Stimulated activated CD8-positive, alpha-beta memory T cell treated with anti-CD3 and anti-CD28 coated beads, Interleukin-12 subunit alpha, Interleukin-12 subunit beta, amount 100 ng/mL, for 24 hours (primary cell): ENCODE results near the gene PTPN4.
"Not testable (repeated sequence)": the region's sequence is repeated elsewhere in the genome, so short reads cannot be mapped to it uniquely, and the experiment has no call there.

Experiments used
- DNase-seq: peaks from one replicate; pipeline ENCODE4 v3.0.0-alpha.2; 2020; ENCODE audit errors: extremely low read depth

PTPN4 gene

GRCh38 chr2:119943058-119943457 lies 183.3 kb downstream of the PTPN4 start:
- DNase-seq, result no peak

- DNase-seq, result no peak
These were observed 187.8 kb downstream of the PTPN4 start for GRCh38 chr2:119947535-119947934.

DNA sequence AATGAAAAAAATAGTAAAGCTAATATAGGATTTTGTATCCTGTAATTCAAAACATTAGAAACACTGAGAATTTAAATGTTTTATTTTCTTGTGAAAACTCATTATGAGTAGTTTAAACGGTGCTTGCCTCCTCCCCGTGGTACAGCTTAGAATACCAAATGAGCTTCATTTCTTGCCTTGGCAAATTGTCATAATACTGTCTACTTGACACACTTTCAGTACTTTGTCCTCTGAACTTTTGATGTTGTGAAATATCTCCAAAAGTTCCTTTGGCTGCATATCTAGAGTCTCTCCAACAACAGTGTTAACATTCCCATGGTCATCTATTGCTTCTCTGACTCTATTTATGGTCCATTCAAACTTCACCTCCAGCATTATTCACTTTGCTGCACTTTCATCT lies 191.2 kb downstream of the PTPN4 start:
- DNase-seq, result no peak

GRCh38 chr2:119958670-119959268 lies 199.0 kb downstream of the PTPN4 start:
- DNase-seq, result no peak

DNA sequence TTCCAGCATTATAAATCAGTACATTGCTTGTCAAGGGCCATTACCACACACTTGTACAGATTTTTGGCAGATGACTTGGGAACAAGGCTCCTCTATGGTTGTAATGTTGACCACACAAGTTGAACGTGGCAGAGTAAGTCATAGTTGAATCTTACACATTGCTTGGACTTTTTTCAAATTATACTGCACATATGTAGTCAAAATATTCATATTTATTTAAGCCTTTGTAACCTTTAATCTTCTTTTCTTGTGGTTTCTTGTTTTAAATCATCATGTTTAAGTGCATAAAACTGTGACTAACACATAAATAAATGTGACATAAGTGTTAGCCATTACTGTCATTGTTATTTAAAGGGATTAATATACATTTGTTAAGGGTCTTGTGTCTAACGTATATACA lies 201.1 kb downstream of the PTPN4 start:
- DNase-seq, result no peak

DNA sequence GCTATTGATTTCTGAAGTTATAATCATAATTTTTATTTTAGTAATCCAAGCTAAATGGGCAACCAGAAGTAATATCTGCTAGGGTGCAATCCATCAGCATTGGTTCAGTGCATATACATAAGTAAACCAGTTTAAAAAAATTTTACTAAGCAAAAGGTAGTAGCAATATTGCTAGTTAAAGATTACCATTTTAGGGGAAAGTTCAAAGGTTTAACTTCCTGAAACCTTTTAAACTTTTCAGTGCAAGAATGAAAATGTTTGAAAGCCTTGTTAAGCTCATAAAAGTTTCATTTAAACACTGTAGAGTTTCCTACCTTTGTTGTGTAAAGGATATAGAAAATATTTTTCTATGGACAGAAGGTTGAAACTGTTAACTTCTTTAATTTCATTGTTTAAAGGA lies 222.2 kb downstream of the PTPN4 start:
- DNase-seq, result no peak

DNA sequence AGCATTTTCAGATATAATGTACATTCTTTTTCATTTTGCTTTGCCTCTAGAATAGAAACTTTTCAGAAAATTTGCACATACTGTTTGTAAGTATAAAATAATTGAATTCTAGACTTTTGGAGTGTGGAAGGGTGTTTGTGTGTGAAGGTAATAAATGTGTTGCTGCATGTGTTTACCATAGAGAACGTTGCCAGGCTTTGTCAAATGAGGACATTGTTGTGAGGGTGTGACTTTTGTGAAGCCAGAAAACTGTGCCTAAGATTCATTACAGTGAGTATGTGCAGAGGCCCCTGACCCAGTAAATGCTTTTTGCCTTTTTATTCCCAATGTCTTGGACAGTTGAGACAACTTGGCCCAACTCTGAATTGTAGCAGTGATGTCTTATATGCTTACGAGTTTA lies 222.8 kb downstream of the PTPN4 start:
- DNase-seq, result no peak

DNA sequence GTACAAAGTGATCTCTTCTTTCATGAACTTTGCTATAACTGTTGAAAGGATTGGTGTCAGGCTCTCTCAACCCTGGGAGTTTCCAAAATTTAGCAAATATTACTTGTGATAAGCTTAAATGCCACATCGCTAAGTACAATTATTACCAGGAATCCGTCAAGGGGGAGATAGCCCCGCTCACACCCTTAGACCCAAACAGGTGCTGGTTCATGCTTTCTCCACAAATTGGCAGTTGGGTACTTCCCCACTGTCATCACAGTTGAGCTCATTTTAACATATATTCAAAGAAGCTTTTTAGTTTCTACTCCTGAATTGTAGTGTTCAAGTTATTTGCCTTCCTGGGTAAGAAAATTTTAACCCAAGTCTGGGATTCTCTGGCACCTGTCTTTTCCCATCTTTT lies 223.4 kb downstream of the PTPN4 start:
- no peak for DNase-seq

GRCh38 chr2:119996148-119996547 lies 236.4 kb downstream of the PTPN4 start:
- DNase-seq, result no peak

GRCh38 chr2:119996896-119997891 lies 237.5 kb downstream of the PTPN4 start:
- DNase-seq, result not testable (repeated sequence)

DNA sequence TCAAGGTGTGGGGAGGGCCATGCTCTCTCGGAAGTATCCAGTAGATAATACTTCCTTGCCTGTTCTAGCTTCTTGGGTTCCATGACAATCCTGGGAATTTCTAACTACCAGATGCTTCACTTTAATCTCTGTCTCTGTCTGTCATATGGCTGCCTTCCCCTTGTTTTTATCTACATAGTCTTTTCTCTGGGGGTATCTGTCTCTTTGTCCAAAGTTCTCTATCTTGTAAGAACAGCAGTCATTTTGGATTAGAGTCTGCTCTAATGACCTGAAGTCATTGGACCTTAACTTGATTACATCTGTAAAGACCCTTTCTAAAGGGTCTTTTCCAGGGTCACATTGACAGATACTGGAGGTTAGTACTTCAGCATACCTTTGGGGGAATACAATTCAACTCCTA lies 241.7 kb downstream of the PTPN4 start:
- no peak for DNase-seq

- no peak for DNase-seq
These were observed 244.5 kb downstream of the PTPN4 start for GRCh38 chr2:120004254-120004653.

- DNase-seq, result no peak
These were observed 246.3 kb downstream of the PTPN4 start for GRCh38 chr2:120005834-120006521.

GRCh38 chr2:120007851-120008250 lies 248.1 kb downstream of the PTPN4 start:
- no peak for DNase-seq

DNA sequence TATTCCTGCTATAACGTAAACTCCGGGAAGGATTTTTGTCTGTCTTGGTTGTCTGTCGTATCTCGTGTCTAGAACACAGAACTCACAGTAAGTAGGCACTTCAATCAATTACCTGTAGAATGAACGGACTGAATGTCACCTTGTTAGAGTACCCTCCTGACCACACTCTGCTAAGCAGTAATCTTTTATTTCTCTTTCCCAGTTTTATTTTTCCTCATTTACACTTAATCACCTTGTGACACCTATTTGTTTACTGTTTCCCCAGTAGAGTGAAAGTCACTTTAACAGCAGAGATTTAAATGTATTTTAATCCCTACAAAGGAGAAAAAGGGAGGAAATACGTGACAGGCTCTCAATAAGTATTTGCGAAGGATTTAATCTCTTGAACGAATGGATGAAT lies 252.6 kb downstream of the PTPN4 start:
- no peak for DNase-seq

GRCh38 chr2:120012771-120013596 lies 253.3 kb downstream of the PTPN4 start, which contains the start of gene EPB41L5:
TSS of gene EPB41L5 (plus strand) at chr2:120013077. CDS start at chr2:120019085, 6,008 bp downstream.
- DNase-seq, result peak; percentile 57

DNA sequence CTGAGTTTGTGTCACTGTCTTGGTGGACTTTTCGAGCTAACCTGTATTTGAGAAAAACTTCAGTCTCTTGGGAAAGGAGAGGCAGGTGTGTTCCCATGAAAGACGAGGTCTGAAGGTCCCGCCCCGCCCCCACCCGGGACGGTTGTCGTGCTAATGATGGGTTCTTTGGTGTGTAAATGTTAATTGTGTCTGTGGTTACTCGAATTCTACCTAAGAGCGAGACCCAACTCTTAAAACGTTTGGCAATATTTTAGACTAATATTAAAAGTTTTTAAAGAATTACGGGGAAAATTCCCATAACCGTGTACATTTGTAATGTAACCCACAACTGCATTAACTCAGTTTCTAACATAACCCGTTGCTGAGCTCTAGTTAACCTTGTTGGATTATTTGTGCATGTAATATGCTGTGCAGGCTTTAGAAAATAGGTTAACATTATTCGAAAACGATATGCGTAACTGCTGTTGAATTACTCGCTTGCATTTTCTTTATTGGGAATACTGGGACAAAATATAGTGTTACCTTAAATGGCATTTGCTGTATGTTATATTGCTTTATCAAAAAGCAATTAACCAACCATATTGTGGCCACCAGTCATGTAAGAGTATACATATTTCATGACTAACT lies 254.0 kb downstream of the PTPN4 start:
- DNase-seq, result no peak

- DNase-seq, result no peak
These were observed 254.7 kb downstream of the PTPN4 start for GRCh38 chr2:120014226-120014980.

- DNase-seq, result no peak
These were observed 257.1 kb downstream of the PTPN4 start for GRCh38 chr2:120016800-120017199.

DNA sequence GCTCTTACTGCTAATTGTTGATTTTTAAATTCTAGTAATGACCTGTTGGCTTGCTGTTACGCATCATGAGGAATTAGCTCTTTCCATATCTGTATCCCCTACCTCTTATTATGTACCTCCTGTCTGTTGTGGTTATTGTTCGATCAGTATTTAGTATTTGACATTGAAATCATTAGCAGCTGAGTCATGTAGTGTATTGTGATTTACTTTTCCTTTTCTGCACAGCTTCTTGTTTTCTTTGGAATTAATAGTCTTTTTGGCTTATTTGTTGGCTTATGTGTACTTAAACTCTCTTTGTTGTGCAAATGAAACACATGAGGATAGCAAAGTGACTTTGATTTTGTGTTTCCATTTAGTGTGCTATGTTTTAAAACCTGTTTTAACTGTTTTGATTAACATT lies 257.5 kb downstream of the PTPN4 start:
- DNase-seq, result no peak
